ENCODE measurements around the gene SCFD2. TPM values are rescaled to one million over a fixed set of nuclear protein-coding genes. Genes with fewer than 3 reads are reported as not detected.

Gene SCFD2
- total RNA-seq, 2 donors from 2014 or later, result 33.2 to 73.7 TPM

DNA sequence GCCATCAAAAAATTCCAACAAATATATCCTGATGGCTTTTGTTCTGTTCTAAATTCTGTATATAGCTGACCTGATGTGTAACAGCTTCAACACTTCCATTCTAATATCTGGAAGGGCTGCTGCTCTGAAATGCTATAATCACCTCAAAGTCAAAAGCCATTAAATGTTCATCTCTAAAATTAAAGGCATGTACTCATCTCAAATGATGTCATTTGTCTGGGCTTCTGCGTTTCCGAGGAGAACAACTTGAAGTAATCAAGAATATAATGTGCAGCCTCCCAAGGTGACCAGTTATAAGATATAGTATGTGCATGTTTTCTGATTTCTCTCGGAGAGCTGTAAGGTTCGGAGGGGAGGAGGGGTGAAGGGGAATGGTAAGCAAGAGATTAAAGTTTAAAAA is 237.6 kb downstream of the SCFD2 start:
- H3K9me3 Mint-ChIP-seq, result no peaks in the 10 kb centered on the region
- ATAC-seq (no peak), DNase-seq (ENCODE audit: low spot score) (no peak)
- H3K4me1 Mint-ChIP-seq (ENCODE audit: low read depth in 2 of 2), result peaks cover 0 to 3% of the 10 kb centered on the region in 2 donors
- H3K4me3 Mint-ChIP-seq, result no peak overlapping the region
- H3K27ac Mint-ChIP-seq, result no peak overlapping the region
- no peaks in the 10 kb centered on the region for H3K36me3 Mint-ChIP-seq
- no peaks in the 10 kb centered on the region for H3K27me3 Mint-ChIP-seq

GRCh38 chr4:53127365-53127764 is 238.5 kb downstream of the SCFD2 start:
- no peaks in the 10 kb centered on the region for H3K27me3 Mint-ChIP-seq
- no peak overlapping the region for H3K4me3 Mint-ChIP-seq
- H3K27ac Mint-ChIP-seq, result no peak overlapping the region
- ATAC-seq (no peak), DNase-seq (ENCODE audit: low spot score) (no peak)
- H3K9me3 Mint-ChIP-seq, result no peaks in the 10 kb centered on the region
- peaks cover 0 to 3% of the 10 kb centered on the region in 2 donors for H3K4me1 Mint-ChIP-seq (ENCODE audit: low read depth in 2 of 2)
- H3K36me3 Mint-ChIP-seq, result no peaks in the 10 kb centered on the region

GRCh38 chr4:53126099-53126498 is 239.8 kb downstream of the SCFD2 start:
- Mint-ChIP-seq H3K9me3 (no peaks in the 10 kb centered on the region), H3K27ac (no peak overlapping the region), H3K36me3 (no peaks in the 10 kb centered on the region), H3K4me3 (no peak overlapping the region), H3K27me3 (no peaks in the 10 kb centered on the region), H3K4me1 (ENCODE audit: low read depth in 2 of 2) (peaks cover 0 to 3% of the 10 kb centered on the region in 2 donors)
- no peak for DNase-seq (ENCODE audit: low spot score)
- ATAC-seq, result no peak

- Mint-ChIP-seq H3K27ac (no peak overlapping the region), H3K27me3 (no peaks in the 10 kb centered on the region), H3K36me3 (no peaks in the 10 kb centered on the region), H3K4me3 (no peak overlapping the region), H3K9me3 (no peaks in the 10 kb centered on the region), H3K4me1 (ENCODE audit: low read depth in 2 of 2) (no peaks in the 10 kb centered on the region)
- DNase-seq (ENCODE audit: low spot score), result no peak
- no peak for ATAC-seq
Observed at GRCh38 chr4:53123819-53124218, 242.0 kb downstream of the SCFD2 start.

DNA sequence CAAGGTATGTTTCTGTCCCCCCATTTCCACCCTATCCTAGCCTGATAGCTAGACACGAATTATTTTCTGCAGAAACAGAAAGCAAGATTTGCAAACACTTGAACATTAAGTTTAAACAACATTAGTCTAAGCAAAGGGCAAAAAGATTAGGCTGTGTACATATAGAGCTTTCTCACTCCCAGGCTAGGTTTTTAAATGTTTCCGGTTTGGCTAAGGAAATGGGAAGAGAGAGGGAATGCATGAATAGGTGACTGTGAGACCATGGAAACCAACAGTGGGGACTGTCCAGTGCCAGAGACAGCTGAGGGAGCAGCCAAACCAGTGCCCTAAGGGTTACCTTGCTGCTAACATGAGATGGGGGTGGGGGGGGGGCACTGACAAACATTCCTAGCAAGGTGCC is 242.7 kb downstream of the SCFD2 start:
- H3K36me3 Mint-ChIP-seq, result no peaks in the 10 kb centered on the region
- ATAC-seq (no peak), DNase-seq (ENCODE audit: low spot score) (no peak)
- H3K27me3 Mint-ChIP-seq, result no peaks in the 10 kb centered on the region
- H3K9me3 Mint-ChIP-seq, result no peaks in the 10 kb centered on the region
- no peak overlapping the region for H3K27ac Mint-ChIP-seq
- no peak overlapping the region for H3K4me3 Mint-ChIP-seq
- no peaks in the 10 kb centered on the region for H3K4me1 Mint-ChIP-seq (ENCODE audit: low read depth in 2 of 2)

DNA sequence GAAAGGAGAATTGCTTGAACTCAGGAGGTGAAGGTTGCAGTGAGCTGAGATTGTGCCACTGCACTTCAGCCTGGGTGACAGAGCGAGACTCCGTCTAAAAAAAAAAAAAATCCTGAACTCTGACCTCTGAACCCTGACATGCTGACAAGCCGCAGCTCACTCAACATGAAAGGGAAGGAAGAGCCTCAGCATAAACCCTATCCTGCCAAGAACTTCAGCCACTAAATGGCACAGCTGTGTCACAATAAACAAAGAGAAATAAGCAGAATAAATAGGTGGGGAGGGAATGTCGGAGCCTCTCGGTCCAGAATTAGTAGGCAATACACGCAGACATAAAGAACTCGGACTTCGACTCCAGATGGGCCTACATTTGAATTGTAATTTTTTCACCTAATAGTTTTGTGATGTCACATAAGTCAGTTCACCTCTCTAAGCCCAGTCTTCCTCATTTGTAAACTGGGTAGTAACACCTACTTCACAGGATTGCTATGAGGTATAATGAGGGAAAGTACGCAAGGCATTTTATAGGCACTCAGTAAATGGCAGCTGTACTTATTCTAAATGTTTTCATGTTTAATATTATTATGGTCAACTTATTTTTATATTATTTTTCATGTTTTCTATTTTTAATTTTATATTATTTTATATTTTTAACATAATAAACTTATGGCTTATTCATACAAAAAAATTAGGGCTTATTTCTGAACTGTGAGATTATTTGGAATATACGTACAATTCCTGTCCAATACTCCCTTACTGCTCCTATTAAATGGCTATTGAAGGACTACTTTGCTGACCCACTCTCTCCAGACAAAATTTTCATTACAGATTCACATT is 243.4 kb downstream of the SCFD2 start:
- ATAC-seq (no peak), DNase-seq (ENCODE audit: low spot score) (no peak)
- H3K27ac Mint-ChIP-seq, result no peak overlapping the region
- H3K4me3 Mint-ChIP-seq, result no peak overlapping the region
- H3K9me3 Mint-ChIP-seq, result no peaks in the 10 kb centered on the region
- H3K4me1 Mint-ChIP-seq (ENCODE audit: low read depth in 2 of 2), result no peaks in the 10 kb centered on the region
- no peaks in the 10 kb centered on the region for H3K36me3 Mint-ChIP-seq
- no peaks in the 10 kb centered on the region for H3K27me3 Mint-ChIP-seq

DNA sequence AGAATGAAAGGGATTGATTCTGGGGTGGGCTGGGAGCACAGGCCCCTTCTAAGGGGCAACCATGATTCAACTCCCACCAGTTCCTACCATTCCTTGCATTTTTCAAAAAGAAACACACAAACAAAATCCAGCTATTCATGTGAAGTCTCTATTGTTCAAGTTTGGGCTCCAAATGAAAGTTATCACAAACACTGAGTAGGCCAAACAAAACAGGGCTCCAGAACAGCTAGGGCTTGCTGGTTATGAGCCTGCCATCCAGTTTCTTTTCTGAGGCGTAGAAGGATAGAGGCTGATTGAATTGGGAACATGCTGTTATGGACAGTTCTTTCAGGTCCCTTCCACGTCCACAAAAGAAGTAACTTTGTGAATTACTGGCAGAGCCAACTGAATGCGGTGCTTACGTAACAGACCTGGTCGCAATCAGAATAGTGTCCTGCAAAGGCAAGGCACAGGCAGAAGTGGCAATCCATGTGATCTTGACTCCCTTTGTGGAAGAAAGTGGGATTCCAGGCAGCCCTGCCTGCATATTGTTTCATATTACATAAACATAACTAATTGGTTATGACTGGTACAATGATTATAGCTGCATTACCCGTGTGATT is 244.5 kb downstream of the SCFD2 start:
- no peaks in the 10 kb centered on the region for H3K36me3 Mint-ChIP-seq
- no peak for ATAC-seq
- DNase-seq (ENCODE audit: low spot score), result no peak
- H3K4me3 Mint-ChIP-seq, result no peak overlapping the region
- peaks cover 0 to 2% of the 10 kb centered on the region in 2 donors for H3K4me1 Mint-ChIP-seq (ENCODE audit: low read depth in 2 of 2)
- H3K9me3 Mint-ChIP-seq, result no peaks in the 10 kb centered on the region
- H3K27me3 Mint-ChIP-seq, result no peaks in the 10 kb centered on the region
- no peak overlapping the region for H3K27ac Mint-ChIP-seq

- H3K27ac Mint-ChIP-seq, result no peak overlapping the region
- H3K4me3 Mint-ChIP-seq, result no peak overlapping the region
- peaks cover 0 to 2% of the 10 kb centered on the region in 2 donors for H3K4me1 Mint-ChIP-seq (ENCODE audit: low read depth in 2 of 2)
- DNase-seq (ENCODE audit: low spot score) (no peak), ATAC-seq (no peak)
- no peaks in the 10 kb centered on the region for H3K36me3 Mint-ChIP-seq
- no peaks in the 10 kb centered on the region for H3K27me3 Mint-ChIP-seq
- no peaks in the 10 kb centered on the region for H3K9me3 Mint-ChIP-seq
Observed at GRCh38 chr4:53120778-53121177, 245.1 kb downstream of the SCFD2 start.

DNA sequence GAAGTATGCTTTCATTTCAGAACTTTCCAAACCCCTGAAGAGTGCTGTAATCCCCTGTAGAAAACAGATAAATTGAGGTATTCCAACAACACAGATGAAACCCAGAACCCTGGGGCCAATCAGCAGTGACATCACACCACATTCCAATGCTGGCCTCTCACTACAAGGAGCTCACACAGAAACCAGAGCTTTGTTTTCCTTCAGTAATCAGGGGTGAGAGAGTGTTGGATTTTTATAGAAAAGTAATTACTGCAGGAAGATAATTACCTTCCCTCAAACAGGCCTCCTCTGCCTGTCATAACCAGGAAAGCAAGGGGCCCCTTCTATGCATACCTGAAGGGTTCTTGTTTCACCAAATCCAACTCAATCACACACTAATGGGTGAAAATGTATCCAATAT is 246.2 kb downstream of the SCFD2 start:
- Mint-ChIP-seq H3K4me1 (ENCODE audit: low read depth in 2 of 2) (peaks cover 0 to 2% of the 10 kb centered on the region in 2 donors), H3K4me3 (no peak overlapping the region), H3K9me3 (no peaks in the 10 kb centered on the region), H3K27ac (no peak overlapping the region), H3K27me3 (no peaks in the 10 kb centered on the region), H3K36me3 (no peaks in the 10 kb centered on the region)
- ATAC-seq (no peak), DNase-seq (ENCODE audit: low spot score) (no peak)

- ATAC-seq, result no peak
- Mint-ChIP-seq H3K36me3 (no peaks in the 10 kb centered on the region), H3K27ac (no peak overlapping the region), H3K4me1 (ENCODE audit: low read depth in 2 of 2) (peaks cover 0 to 2% of the 10 kb centered on the region in 2 donors), H3K27me3 (no peaks in the 10 kb centered on the region), H3K9me3 (no peaks in the 10 kb centered on the region), H3K4me3 (no peak overlapping the region)
- DNase-seq (ENCODE audit: low spot score), result no peak
Observed at GRCh38 chr4:53118676-53119075, 247.2 kb downstream of the SCFD2 start.

- no peak for DNase-seq (ENCODE audit: low spot score)
- no peak overlapping the region for H3K4me3 Mint-ChIP-seq
- H3K27ac Mint-ChIP-seq, result no peak overlapping the region
- peaks cover 4% of the 10 kb centered on the region for H3K36me3 Mint-ChIP-seq
- H3K9me3 Mint-ChIP-seq, result peaks cover 4% of the 10 kb centered on the region
- no peaks in the 10 kb centered on the region for H3K27me3 Mint-ChIP-seq
- peaks cover 2 to 7% of the 10 kb centered on the region in 2 donors for H3K4me1 Mint-ChIP-seq (ENCODE audit: low read depth in 2 of 2)
- no peak for ATAC-seq
Observed at GRCh38 chr4:53116954-53117353, 248.9 kb downstream of the SCFD2 start.

GRCh38 chr4:53113431-53114225 is 252.2 kb downstream of the SCFD2 start:
- peaks cover 11% of the 10 kb centered on the region for H3K36me3 Mint-ChIP-seq
- H3K9me3 Mint-ChIP-seq, result peaks cover 12% of the 10 kb centered on the region
- H3K27me3 Mint-ChIP-seq, result no peaks in the 10 kb centered on the region
- DNase-seq (ENCODE audit: low spot score), result no peak
- H3K4me1 Mint-ChIP-seq (ENCODE audit: low read depth in 2 of 2), result peaks cover 2 to 7% of the 10 kb centered on the region in 2 donors
- peak; percentile 62 to 87 for ATAC-seq
- H3K27ac Mint-ChIP-seq, result no peak overlapping the region
- no peak overlapping the region for H3K4me3 Mint-ChIP-seq

- no peak for DNase-seq (ENCODE audit: low spot score)
- Mint-ChIP-seq H3K27me3 (no peaks in the 10 kb centered on the region), H3K9me3 (peaks cover 8% of the 10 kb centered on the region), H3K4me1 (ENCODE audit: low read depth in 2 of 2) (peaks cover 0 to 6% of the 10 kb centered on the region in 2 donors), H3K4me3 (no peak overlapping the region), H3K36me3 (peaks cover 17% of the 10 kb centered on the region), H3K27ac (no peak overlapping the region)
- ATAC-seq, result no peak
Observed at GRCh38 chr4:53105313-53105712, 260.5 kb downstream of the SCFD2 start.

- H3K4me3 Mint-ChIP-seq, result no peak overlapping the region
- no peak overlapping the region for H3K27ac Mint-ChIP-seq
- H3K4me1 Mint-ChIP-seq (ENCODE audit: low read depth in 2 of 2), result peaks cover 0 to 6% of the 10 kb centered on the region in 2 donors
- ATAC-seq (no peak), DNase-seq (ENCODE audit: low spot score) (no peak)
- peaks cover 19% of the 10 kb centered on the region for H3K36me3 Mint-ChIP-seq
- no peaks in the 10 kb centered on the region for H3K27me3 Mint-ChIP-seq
- peaks cover 7% of the 10 kb centered on the region for H3K9me3 Mint-ChIP-seq
Observed at GRCh38 chr4:53103481-53103880, 262.4 kb downstream of the SCFD2 start.

Data from natural killer cell treated with Interleukin-12 subunit alpha and Interleukin-12 subunit beta and Interleukin-15 and Interleukin-18, amount 100 ng/mL, for 72 hours (primary cell).